ENCODE measurements around the gene MAVS.

The MAVS gene

GRCh38 chr20:3846740-3847428 lies at the start of gene MAVS:
MAVS (plus strand) TSS chr20:3846834; CDS start chr20:3854625, 7,791 bp downstream.
- DNase-seq (ENCODE audit: low read depth in 2 of 2), result peak; percentile 67 to 68

GRCh38 chr20:3797226-3797545 lies 49.4 kb upstream of the MAVS start:
- DNase-seq (ENCODE audit: low read depth in 2 of 2), result no peak

GRCh38 chr20:3797592-3798372 lies 48.9 kb upstream of the MAVS start:
- no peak for DNase-seq (ENCODE audit: low read depth in 2 of 2)

- no peak for DNase-seq (ENCODE audit: low read depth in 2 of 2)
Measured at GRCh38 chr20:3798373-3798768, 48.3 kb upstream of the MAVS start.

GRCh38 chr20:3798908-3799248 lies 47.8 kb upstream of the MAVS start:
- no peak for DNase-seq (ENCODE audit: low read depth in 2 of 2)

GRCh38 chr20:3800256-3800877 lies 46.3 kb upstream of the MAVS start:
- DNase-seq (ENCODE audit: low read depth in 2 of 2), result no peak

- DNase-seq (ENCODE audit: low read depth in 2 of 2), result no peak
Measured at GRCh38 chr20:3800878-3801260, 45.8 kb upstream of the MAVS start.

GRCh38 chr20:3801299-3801698 lies 45.3 kb upstream of the MAVS start:
- DNase-seq (ENCODE audit: low read depth in 2 of 2), result no peak

GRCh38 chr20:3801846-3802245 lies 44.8 kb upstream of the MAVS start:
- no peak for DNase-seq (ENCODE audit: low read depth in 2 of 2)

GRCh38 chr20:3802524-3803239 lies 44.0 kb upstream of the MAVS start:
- DNase-seq (ENCODE audit: low read depth in 2 of 2), result no peak

GRCh38 chr20:3803289-3803688 lies 43.3 kb upstream of the MAVS start:
- no peak for DNase-seq (ENCODE audit: low read depth in 2 of 2)

GRCh38 chr20:3803854-3804253 lies 42.8 kb upstream of the MAVS start:
- DNase-seq (ENCODE audit: low read depth in 2 of 2), result no peak

- DNase-seq (ENCODE audit: low read depth in 2 of 2), result no peak
Measured at GRCh38 chr20:3804254-3804751, 42.3 kb upstream of the MAVS start.

GRCh38 chr20:3804781-3805180 lies 41.9 kb upstream of the MAVS start:
- DNase-seq (ENCODE audit: low read depth in 2 of 2), result no peak

GRCh38 chr20:3808544-3808943 lies 38.1 kb upstream of the MAVS start:
- no peak for DNase-seq (ENCODE audit: low read depth in 2 of 2)

GRCh38 chr20:3811467-3812258 lies 35.0 kb upstream of the MAVS start:
- DNase-seq (ENCODE audit: low read depth in 2 of 2), result peak; percentile 81 to 84

- DNase-seq (ENCODE audit: low read depth in 2 of 2), result no peak
Measured at GRCh38 chr20:3812259-3812681, 34.4 kb upstream of the MAVS start.

- DNase-seq (ENCODE audit: low read depth in 2 of 2), result no peak
Measured at GRCh38 chr20:3812975-3813847, 33.4 kb upstream of the MAVS start.

GRCh38 chr20:3813848-3814581 lies 32.6 kb upstream of the MAVS start:
- DNase-seq (ENCODE audit: low read depth in 2 of 2), result no peak

Data from stimulated activated CD8-positive, alpha-beta memory T cell treated with anti-CD3 and anti-CD28 coated beads, Interleukin-7, amount 100 ng/mL, for 1 hour (primary cell).